HG02763 (cell line): Measurements from ENCODE around the gene PLEKHA4.
"Not testable (repeated sequence)": the region's sequence is repeated elsewhere in the genome, so short reads cannot be mapped to it uniquely, and the experiment has no call there.

Source experiments
- ATAC-seq: cut with Tn5 transposase; IDR thresholded peaks from one replicate; pipeline ENCODE4 v1.9.1; 2021; ENCODE audit warnings: mild to moderate bottlenecking, moderate library complexity; ENCODE audit not compliant: unreplicated experiment

The PLEKHA4 gene

DNA sequence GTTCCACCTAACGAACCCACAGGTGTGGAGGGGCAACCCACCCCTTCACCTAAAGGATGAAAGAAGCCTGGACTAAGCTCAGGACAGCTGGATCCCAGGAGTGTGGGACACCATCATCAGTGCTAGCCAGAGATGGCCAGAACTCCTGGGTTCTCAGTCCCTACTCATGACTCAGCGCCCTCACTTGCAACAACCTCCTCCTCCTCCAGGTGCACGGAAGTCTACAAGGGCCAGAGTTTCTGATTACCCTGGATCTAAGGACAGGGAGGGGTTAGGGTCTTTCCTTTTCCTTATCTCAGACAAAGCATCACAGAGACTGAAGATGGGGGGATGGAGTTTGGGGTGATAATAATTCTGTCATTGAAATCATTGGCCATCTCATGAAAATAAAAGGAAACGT, 22.1 kb upstream of the PLEKHA4 start:
- ATAC-seq: no peak

DNA sequence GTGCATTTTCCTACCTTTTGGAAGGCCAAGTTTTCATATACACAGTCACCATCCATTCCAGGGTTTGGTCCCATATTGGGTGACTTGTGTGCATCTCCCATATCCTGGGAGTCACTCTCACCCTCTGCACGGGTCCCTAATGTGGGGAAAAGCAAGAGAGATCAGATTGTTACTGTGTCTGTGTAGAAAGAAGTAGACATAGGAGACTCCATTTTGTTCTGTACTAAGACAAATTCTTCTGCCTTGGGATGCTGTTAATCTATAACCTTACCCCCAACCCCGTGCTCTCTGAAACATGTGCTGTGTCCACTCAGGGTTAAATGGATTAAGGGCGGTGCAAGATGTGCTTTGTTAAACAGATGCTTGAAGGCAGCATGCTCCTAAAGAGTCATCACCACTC, 21.1 kb upstream of the PLEKHA4 start:
- not testable (repeated sequence) for ATAC-seq

DNA sequence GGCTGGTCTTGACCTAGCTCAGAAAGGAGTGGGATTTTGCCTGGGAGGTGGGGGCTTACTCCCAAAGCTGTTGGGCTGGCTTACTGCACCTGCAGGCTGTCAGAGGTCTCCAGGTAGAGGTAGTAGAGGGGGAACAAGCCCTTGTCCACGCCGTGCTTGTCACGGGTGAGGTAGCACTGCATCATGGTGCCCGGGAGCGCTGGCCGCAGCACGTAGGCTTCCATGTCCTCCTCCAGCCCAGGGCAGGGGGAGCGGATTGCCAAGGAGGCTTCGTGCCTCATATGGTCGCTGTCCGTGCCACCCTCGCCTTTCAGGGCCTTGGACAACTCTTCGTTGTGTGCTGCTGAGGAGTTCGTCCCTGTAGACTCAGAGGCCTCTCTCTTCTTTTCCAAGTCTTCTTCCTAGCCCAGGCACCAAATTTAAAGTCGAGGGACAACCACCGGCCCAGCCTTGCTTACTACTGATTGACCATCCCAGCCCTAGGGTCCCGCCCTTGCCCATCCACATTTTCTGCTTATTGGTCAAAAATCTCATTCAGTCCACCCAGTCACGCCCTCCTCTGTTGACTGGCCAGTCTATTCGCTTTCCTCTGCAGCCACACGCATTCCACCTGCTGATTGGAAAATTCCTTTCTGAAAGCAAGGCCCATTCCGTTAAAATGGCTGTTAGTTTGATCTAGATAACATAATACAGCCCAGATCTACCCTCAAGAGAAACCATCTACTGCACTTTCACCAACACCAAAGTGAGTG, 19.6 kb upstream of the PLEKHA4 start:
- no peak for ATAC-seq

DNA sequence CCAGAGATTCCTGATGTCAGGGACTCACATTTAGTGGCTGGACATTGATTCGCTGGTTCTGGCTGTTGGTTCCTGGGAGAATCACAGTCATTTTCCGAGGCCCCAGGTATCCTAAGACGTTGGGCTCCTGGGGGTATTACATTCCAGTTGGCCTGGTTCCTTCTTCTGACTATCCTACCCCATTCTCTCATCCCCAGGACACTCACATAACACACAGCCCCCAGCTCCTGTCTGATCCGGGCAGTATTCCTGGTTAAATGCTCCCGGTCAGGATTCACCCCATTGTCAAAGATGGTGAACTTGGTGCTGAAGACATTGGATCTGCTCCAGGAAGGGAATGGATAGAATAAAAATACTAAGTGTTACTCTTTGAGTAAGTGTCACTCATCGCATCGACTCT, 15.3 kb upstream of the PLEKHA4 start:
- ATAC-seq: no peak

DNA sequence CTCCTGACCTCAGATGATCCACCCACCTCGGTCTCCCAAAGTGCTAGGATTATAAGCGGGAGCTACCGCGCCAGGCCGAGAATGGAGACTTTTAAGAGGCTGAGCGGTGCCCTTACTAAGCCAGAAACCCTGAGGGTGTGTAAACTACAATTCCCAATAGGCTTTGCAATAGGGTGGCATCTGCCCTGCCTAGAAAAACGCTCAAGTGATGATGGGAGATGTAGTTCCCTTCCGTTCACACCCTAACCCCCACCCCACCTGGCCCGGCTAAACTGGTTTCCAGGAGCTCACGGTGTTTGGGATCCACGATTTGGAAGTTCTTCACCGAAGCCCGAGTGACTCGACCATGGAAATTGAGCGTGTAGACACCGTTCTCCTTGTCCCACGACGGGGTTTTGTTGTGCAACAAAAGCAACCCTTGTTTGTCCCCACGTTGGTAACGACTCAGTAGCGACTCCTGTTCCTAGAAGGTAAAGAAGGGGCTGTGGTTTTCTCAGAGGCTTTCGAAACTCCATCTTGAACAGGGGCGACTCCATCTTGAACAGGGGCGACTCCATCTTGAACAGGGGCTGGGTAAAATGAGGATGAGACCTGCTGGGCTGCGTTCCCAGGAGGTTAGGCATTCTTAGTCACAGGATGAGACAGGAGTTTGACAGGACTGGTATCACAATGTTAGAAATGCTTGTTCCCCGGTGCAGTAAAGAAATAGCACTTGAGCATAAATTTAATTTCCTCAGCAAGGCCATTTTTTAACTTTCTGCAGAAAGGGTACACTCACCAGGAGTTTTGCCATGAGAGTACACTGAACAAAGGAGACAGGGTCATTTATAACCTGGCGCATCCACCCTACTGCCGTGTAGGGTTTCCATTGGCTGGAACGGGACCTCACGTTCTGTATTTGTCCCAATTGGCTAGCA, 13.6 kb upstream of the PLEKHA4 start:
- ATAC-seq: no peak

DNA sequence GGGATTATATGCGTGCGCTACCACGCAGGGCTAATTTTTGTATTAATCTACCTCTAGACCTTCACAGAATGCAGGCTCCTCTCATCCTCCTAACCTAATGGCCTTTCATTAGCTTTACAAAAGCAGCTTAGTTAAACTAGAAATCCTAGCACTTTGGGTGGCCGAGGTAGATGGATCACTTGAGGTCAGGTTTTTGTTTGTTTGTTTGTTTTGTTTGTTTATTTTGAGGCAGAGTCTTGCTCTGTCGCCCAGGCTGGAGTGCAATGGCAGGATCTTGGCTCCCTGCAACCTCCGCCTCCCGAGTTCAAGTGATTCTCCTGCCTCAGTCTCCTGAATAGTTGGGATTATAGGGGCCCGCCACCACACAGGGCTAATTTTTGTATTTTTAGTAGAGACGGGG, 11.3 kb upstream of the PLEKHA4 start:
- not testable (repeated sequence) for ATAC-seq

DNA sequence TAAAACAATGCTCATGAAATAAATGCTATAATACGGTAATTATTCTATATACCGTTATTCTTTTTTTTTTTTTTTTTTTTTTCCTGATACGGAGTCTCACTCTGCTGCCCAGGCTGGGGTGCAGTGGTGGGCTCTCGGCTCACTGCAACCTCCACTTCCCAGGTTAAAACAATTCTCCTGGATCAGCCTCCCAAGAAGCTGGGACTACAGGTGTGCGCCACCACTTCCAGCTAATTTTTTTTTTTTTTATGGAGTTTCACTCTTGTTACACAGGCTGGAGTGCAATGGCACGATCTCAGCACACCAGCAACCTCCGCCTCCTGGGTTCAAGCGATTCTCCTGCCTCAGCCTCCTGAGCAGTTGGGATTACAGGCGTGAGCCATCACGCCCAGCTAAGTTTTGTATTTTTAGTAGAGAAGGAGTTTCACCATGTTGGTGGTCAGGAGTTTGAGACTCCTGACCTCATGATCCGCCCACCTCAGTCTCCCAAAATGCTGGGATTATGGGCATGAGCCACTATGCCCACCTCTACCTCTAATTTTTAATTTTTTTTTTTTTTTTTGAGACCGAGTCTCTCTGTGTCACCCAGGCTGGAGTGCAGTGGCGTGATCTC, 10.7 kb upstream of the PLEKHA4 start:
- ATAC-seq: no peak

DNA sequence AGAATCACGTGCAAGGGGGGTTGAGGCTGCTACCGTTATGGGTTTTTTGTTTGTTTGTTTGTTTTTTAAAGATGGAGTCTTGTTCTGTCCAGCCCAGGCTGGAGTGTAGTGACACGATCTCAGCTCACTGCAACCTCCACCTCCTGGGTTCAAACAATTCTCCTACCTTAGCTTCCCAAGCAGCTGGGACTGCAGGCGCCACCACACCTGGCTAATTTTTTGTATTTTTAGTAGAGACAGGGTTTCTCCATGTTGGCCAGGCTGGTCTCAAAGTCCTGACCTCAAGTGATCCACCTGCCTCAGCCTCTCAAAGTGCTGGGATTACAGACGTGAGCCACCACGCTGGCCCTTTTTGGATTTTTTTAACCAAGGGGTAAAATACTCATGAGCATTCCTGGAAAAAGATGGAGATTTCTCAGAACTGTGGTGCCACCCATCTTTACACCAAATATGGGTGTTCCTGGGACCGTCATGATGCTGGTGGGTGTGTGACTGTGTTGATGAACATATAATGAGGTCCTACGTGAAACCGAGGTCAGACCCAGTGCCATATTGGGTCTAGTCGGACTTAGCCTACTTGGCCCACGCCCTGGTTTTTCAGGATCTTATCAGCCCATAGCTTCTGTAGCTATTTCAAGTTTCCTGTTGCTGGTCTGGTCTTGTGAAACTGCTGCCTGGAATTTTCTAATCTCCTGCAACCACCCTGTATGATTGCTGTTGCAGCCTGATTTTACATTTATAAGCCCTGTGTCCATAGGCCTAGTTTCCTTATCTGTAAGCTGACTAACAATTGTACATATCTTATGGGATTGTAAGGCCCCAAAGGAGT, 10.0 kb upstream of the PLEKHA4 start:
- no peak for ATAC-seq

DNA sequence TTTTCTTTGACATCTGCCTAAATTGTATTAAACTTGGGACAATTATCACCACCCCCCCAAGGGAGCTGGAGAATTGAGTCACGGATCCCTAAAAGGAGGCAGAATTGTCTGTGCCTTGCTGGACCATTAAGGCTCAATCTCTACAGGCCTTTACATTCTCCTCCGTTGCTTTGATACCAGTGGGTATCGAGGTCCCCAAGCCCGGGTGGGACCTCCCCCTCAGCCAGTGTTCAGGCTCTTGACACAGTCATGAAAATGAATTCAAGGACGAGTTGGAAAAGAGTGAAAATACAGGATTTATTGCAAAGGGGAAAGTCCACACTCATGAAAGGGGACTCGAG, 9.4 kb upstream of the PLEKHA4 start:
- ATAC-seq: no peak

DNA sequence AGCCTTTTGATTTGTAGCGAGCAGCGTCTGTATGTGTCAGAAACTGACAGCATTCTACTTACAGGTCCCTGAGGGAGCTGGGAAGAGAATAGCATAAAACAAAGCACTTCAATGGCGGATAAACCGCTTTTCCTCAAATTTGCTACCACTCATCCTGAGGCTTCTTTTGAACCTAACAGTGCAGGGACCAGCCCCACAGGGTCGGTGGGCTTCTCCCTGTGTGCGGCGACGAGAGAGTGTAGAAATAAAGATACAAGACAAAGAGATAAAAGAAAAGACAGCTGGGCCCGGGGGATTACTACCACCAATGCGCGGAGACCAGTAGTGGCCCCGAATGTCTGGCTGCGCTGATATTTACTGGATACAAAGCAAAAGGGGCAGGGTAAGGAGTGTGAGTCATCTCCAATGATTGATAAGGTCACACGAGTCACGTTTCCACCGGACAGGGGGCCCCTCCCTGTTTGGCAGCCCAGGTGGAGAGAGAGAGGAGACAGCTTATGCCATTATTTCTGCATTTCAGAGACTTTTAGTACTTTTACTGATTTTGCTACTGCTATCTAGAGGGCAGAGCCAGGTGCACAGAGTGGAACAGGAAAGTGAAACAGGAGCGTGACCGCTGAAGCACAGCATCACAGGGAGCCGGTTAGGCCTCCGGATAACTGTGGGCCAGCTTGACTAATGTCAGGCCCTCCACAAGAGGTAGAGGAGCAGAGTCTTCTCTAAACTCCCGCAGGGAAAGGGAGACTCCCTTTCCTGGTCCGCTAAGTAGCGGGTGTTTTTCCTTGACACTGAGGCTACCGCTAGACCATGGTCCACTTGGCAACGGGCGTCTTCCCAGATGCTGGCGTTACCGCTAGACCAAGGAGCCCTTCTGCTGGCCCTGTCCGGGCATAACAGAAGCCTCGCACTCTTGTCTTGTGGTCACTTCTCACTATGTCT, 7.9 kb upstream of the PLEKHA4 start:
- ATAC-seq: not testable (repeated sequence)

DNA sequence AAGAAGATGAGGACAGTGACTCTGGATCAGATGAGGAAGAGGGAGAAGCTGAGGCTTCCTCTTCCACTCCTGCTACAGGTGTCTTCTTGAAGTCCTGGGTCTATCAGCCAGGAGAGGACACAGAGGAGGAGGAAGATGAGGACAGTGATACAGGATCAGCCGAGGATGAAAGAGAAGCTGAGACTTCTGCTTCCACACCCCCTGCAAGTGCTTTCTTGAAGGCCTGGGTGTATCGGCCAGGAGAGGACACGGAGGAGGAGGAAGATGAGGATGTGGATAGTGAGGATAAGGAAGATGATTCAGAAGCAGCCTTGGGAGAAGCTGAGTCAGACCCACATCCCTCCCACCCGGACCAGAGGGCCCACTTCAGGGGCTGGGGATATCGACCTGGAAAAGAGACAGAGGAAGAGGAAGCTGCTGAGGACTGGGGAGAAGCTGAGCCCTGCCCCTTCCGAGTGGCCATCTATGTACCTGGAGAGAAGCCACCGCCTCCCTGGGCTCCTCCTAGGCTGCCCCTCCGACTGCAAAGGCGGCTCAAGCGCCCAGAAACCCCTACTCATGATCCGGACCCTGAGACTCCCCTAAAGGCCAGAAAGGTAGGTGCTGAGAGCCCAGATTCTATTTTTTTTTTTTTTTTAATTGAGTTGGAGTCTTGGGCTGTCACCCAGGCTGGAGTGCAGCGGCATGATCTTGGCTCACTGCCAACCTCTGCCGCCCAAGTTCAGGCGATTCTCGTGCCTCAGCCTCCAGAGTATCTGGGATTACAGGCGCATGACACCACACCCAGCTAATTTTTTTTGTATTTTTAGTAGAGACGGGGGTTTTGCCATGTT, 6.1 kb upstream of the PLEKHA4 start:
- ATAC-seq: no peak

DNA sequence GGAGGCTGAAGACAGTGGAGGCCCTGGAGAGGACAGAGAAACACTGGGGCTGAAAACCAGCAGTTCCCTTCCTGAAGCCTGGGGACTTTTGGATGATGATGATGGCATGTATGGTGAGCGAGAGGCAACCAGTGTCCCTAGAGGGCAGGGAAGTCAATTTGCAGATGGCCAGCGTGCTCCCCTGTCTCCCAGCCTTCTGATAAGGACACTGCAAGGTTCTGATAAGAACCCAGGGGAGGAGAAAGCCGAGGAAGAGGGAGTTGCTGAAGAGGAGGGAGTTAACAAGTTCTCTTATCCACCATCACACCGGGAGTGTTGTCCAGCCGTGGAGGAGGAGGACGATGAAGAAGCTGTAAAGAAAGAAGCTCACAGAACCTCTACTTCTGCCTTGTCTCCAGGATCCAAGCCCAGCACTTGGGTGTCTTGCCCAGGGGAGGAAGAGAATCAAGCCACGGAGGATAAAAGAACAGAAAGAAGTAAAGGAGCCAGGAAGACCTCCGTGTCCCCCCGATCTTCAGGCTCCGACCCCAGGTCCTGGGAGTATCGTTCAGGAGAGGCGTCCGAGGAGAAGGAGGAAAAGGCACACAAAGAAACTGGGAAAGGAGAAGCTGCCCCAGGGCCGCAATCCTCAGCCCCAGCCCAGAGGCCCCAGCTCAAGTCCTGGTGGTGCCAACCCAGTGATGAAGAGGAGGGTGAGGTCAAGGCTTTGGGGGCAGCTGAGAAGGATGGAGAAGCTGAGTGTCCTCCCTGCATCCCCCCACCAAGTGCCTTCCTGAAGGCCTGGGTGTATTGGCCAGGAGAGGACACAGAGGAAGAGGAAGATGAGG, 5.3 kb upstream of the PLEKHA4 start:
- no peak for ATAC-seq

DNA sequence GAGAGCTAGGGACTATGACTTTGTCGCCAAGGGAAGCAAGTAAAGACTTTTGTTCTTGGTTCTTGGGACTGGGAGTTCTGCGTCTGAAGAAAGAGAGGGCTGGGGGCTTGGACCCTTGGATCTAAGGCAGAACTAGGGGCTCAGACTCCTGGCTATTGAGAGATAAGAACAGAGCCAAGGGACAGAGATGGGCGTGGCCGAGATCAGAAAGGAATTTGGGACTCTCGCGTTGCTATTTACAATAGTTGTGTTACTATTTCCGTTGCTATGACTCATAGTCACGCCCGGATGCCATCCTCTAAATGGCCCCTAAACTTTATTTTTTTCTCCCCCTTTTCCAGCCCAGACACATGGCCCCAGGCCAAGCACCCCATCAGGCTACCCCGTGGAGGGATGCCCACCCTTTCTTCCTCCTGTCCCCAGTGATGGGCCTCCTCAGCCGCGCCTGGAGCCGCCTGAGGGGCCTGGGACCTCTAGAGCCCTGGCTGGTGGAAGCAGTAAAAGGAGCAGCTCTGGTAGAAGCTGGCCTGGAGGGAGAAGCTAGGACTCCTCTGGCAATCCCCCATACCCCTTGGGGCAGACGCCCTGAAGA, 4.6 kb upstream of the PLEKHA4 start:
- ATAC-seq: peak; percentile 17

DNA sequence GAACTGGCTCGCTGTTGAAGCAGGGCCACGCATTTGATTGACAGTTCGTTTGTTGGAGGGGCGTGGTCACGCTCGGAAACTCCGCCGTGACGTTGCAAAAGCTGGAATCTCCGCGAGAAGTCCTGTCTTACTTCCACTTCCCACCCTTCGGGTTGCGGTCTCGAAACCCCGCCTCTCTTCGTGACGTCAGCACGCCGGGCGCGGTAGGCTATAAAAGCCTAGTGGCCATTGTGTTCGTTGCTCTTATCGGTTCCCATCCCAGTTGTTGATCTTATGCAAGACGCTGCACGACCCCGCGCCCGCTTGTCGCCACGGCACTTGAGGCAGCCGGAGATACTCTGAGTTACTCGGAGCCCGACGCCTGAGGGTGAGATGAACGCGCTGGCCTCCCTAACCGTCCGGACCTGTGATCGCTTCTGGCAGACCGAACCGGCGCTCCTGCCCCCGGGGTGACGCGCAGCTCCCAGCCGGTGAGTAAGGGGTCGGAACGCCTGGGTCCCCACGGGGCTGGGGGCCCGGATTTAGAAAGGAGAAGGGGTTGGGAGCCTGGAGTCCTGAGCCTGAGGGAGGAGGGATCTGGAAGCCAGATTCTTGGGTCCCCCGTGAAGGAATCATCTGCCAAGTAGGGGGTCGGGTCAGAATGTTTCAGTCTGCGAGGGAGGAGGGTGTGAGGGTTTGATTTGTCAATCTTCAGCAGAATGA, 3.9 kb upstream of the PLEKHA4 start, which contains the start of gene PPP1R15A:
Gene PPP1R15A (plus strand): TSS at position 240 of the 702 bp plus-strand sequence. CDS start 813 bp downstream, outside the sequence.
- ATAC-seq: peak; percentile 49

DNA sequence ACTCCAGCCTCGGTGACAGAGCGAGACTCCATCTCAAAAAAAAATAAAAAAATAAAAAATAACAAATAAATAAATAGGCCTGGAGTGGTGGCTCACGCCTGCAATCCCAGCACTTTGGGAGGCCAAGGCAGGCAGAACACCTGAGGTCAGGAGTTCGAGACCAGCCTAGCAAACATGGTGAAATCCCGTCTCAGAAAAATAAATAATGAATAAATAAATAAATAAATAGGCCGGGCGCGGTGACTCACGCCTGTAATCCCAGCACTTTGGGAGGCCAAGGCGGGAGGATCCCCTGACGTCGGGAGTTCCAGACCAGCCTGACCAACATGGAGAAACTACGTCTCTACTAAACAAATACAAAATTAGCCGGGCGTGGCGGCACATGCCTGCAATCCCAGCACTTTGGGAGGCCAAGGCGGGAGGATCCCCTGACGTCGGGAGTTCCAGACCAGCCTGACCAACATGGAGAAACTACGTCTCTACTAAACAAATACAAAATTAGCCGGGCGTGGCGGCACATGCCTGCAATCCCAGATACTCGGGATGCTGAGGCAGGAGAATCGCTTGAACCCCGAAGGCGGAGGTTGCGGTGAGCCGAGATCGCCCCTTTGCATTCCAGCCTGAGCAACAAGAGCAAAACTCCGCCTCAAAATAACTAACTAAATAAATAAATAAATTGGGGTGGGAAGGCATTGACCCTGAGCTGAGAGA, 3.2 kb upstream of the PLEKHA4 start:
- not testable (repeated sequence) for ATAC-seq

DNA sequence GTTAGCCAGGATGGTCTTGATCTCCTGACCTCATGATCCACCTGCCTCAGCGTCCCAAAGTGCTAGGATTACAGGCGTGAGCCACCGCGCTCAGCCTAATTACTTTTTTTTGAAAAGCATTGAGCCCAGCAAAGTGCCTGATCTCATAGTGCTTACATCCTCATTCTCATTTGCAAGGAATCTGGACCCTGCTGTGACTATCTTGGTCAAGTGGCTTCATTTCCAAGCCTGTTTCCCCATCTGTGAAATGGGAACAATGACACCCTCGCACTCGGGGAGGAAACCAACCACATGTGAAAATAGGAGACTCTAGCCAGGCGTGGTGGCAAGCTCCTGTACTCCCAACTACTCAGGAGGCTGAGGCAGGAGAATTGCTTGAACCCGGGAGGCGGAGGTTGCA, 1.6 kb upstream of the PLEKHA4 start:
- no peak for ATAC-seq
